Lower lobe of right lung (tissue), 2 donors: Measurements from ENCODE around the gene MYLK. TPM values are rescaled to one million over a fixed set of nuclear protein-coding genes. Genes with fewer than 3 reads are reported as not detected.

ENCODE experiments used
- ATAC-seq, 2 donors: fragments of 200-7000 bp; cut with Tn5 transposase; one replicate each; pipeline ENCODE4 v1.9.1; 2020 to 2022; ENCODE audit warnings: mild to moderate bottlenecking in 2 of 2, moderate library complexity in 2 of 2
- DNase-seq: peaks from one replicate; pipeline ENCODE4 v3.0.0-alpha.2; 2020
- H3K27ac ChIP-seq: fragments of 200-600 bp; one replicate; pipeline ENCODE4 v1.8.0; 2022
- H3K27me3 ChIP-seq: fragments of 200-600 bp; one replicate; pipeline ENCODE4 v1.8.0; 2022; ENCODE audit warnings: low read depth
- H3K36me3 ChIP-seq: fragments of 200-600 bp; one replicate; pipeline ENCODE4 v1.8.0; 2022; ENCODE audit warnings: mild to moderate bottlenecking
- H3K4me1 ChIP-seq: fragments of 200-600 bp; one replicate; pipeline ENCODE4 v1.8.0; 2022
- H3K4me3 ChIP-seq: fragments of 200-600 bp; one replicate; pipeline ENCODE4 v1.8.0; 2022; ENCODE audit warnings: mild to moderate bottlenecking
- H3K9me3 ChIP-seq: fragments of 200-600 bp; one replicate; pipeline ENCODE4 v1.8.0; 2022
- CTCF ChIP-seq: fragments of 200-600 bp; IDR thresholded peaks from one replicate; pipeline ENCODE4 v1.8.0; 2022; ENCODE audit warnings: antibody characterized with exemption, mild to moderate bottlenecking
- intact Hi-C: fragments of 100-400 bp; cut with DNase I; formaldehyde crosslinking; loops from one replicate; pipeline ENCODE4 v1.11.0; 2022
- total RNA-seq: library from RNA; stranded (reverse); fragmentation: NEBNext Ultra II Directional; extraction: Animal tissue kit (Norgen Biotek cat#: 25700); gene quantifications from one replicate; pipeline ENCODE4 v1.2.1, GENCODE V29; 2021
- donor health status: DM: no; HTN: yes; CAD: no; lungs with severe emphysema.

Gene MYLK
- total RNA-seq, 1 donor from 2014 or later = 156 TPM

DNA sequence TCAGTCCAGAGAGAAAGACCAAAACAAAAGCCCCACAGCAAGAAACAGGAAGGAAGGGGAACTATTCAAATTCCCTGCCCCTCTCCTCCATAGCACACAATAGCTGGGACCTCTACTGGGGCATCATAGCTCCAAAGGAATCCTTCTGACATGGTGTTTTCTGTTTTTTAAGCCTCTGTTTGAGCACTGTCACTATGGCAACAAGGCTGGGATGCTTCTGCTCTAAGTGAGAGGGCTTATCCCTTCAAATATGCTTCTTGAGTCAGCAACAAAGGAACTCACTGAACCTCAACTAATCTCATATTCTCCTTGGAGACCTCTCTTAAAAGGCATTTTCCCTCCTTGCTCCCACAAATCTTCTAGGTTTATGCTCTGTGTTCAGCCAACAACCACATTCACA is 40.5 kb downstream of the MYLK start:
- no peak for ATAC-seq
- no peaks in the 10 kb centered on the region for H3K36me3 ChIP-seq
- no peak for TF ChIP-seq CTCF

GRCh38 chr3:123842711-123843110 is 41.4 kb downstream of the MYLK start:
- Histone ChIP-seq H3K4me1 (no peaks in the 10 kb centered on the region), H3K9me3 (peaks cover 12% of the 10 kb centered on the region), H3K36me3 (no peaks in the 10 kb centered on the region), H3K27me3 (no peaks in the 10 kb centered on the region), H3K4me3 (no peak overlapping the region), H3K27ac (no peak overlapping the region)
- no peak for DNase-seq
- ATAC-seq = no peak
- TF ChIP-seq CTCF = no peak
- intact Hi-C loops = no loop called here

More for the DNA sequence above, 40.5 kb downstream of the MYLK start:
- intact Hi-C loops = no loop called here
- Histone ChIP-seq H3K4me1 (no peaks in the 10 kb centered on the region), H3K4me3 (no peak overlapping the region), H3K27ac (no peak overlapping the region), H3K9me3 (peaks cover 22% of the 10 kb centered on the region), H3K27me3 (no peaks in the 10 kb centered on the region)
- DNase-seq = no peak

DNA sequence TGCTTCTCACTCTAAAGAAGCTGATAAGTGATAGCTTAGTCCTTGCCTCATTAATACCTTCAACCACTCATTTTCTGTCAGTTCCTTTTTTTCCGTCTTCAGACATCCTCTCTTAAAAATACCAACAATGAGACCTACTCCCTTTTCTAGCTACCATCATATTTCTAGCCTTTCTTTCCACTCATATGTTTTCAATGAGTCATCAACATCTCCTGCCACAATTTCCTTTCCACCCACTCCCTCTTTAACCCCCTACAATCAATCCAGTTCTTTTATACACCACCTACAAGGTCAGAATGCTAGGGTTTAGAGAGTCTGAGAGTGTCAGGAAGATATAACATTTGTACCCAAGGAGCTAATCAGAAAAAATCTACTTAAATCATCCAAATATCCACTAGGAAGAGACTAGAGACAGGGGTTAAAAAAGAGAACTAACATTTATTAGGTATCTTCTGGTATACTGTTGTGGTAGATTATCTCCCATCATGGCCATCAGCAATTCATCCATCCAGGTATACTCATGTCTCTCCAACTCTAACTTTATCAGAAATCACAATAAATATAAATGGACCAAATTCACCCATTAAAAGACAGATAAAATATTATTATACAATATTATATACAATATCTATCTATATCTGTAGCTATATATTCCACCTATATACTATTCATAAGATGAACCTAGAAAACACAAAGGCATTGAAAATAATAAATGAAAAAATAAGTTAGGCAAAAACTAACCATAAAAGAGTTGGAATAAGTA is 42.5 kb downstream of the MYLK start:
- intact Hi-C loops = no loop called here
- no peaks in the 10 kb centered on the region for H3K27me3 ChIP-seq
- H3K4me1 ChIP-seq = no peaks in the 10 kb centered on the region
- H3K9me3 ChIP-seq = peaks cover 7% of the 10 kb centered on the region
- no peak overlapping the region for H3K27ac ChIP-seq
- H3K36me3 ChIP-seq = no peaks in the 10 kb centered on the region
- TF ChIP-seq CTCF = no peak
- no peak for ATAC-seq
- DNase-seq = no peak
- H3K4me3 ChIP-seq = no peak overlapping the region

- no peaks in the 10 kb centered on the region for H3K4me1 ChIP-seq
- DNase-seq (no peak), ATAC-seq (no peak)
- peaks cover 7% of the 10 kb centered on the region for H3K9me3 ChIP-seq
- no peak overlapping the region for H3K27ac ChIP-seq
- no peaks in the 10 kb centered on the region for H3K27me3 ChIP-seq
- no peak overlapping the region for H3K4me3 ChIP-seq
- no peak for TF ChIP-seq CTCF
- no peaks in the 10 kb centered on the region for H3K36me3 ChIP-seq
- intact Hi-C loops = no loop called here
Observed at GRCh38 chr3:123840961-123841360, 43.2 kb downstream of the MYLK start.

- no peak for TF ChIP-seq CTCF
- Histone ChIP-seq H3K27ac (no peak overlapping the region), H3K27me3 (no peaks in the 10 kb centered on the region), H3K4me3 (no peak overlapping the region), H3K9me3 (peaks cover 7% of the 10 kb centered on the region), H3K36me3 (no peaks in the 10 kb centered on the region), H3K4me1 (no peaks in the 10 kb centered on the region)
- ATAC-seq = no peak
- no peak for DNase-seq
- intact Hi-C loops = no loop called here
Observed at GRCh38 chr3:123837858-123838257, 46.3 kb downstream of the MYLK start.
